Fibroblast of peridontal ligament (primary cell): ENCODE results near the gene ARL16.

Experiments
- DNase-seq: peaks from one replicate; pipeline ENCODE4 v3.0.0-alpha.2; 2010; ENCODE audit errors: extremely low read depth

Gene ARL16

GRCh38 chr17:81712468-81713003 is 28.9 kb upstream of the ARL16 start:
- DNase-seq = no peak

GRCh38 chr17:81711814-81712467 is 28.3 kb upstream of the ARL16 start, which contains the start of gene SLC25A10:
Gene SLC25A10, plus strand, starts transcription at chr17:81712284. Its CDS starts 143 bp downstream, at chr17:81712427.
- no peak for DNase-seq

- no peak for DNase-seq
Observed at GRCh38 chr17:81710514-81711308, 27.1 kb upstream of the ARL16 start.

GRCh38 chr17:81708739-81709185 is 25.2 kb upstream of the ARL16 start:
- DNase-seq = no peak

- DNase-seq = no peak
Observed at GRCh38 chr17:81707725-81708646, 24.4 kb upstream of the ARL16 start.

GRCh38 chr17:81706757-81707624 is 23.4 kb upstream of the ARL16 start:
- DNase-seq = no peak

- no peak for DNase-seq
Observed at GRCh38 chr17:81706232-81706611, 22.6 kb upstream of the ARL16 start.

GRCh38 chr17:81705518-81706231 is 22.1 kb upstream of the ARL16 start:
- no peak for DNase-seq

GRCh38 chr17:81703747-81704654 is 20.4 kb upstream of the ARL16 start:
- DNase-seq = no peak

- DNase-seq = peak; percentile 88
Observed at GRCh38 chr17:81702934-81703746, 19.5 kb upstream of the ARL16 start, which contains the start of gene MRPL12. Gene MRPL12, plus strand, starts transcription at chr17:81703367. Its CDS starts 135 bp downstream, at chr17:81703502.

- DNase-seq = no peak
Observed at GRCh38 chr17:81701288-81702071, 17.9 kb upstream of the ARL16 start.

- DNase-seq = no peak
Observed at GRCh38 chr17:81700353-81701287, 17.0 kb upstream of the ARL16 start.

- DNase-seq = no peak
Observed at GRCh38 chr17:81697261-81698044, 13.9 kb upstream of the ARL16 start.

GRCh38 chr17:81696218-81696941 is 12.8 kb upstream of the ARL16 start:
- no peak for DNase-seq

- no peak for DNase-seq
Observed at GRCh38 chr17:81695801-81696200, 12.2 kb upstream of the ARL16 start.
